ENCODE results near the gene CNNM4.

DNA sequence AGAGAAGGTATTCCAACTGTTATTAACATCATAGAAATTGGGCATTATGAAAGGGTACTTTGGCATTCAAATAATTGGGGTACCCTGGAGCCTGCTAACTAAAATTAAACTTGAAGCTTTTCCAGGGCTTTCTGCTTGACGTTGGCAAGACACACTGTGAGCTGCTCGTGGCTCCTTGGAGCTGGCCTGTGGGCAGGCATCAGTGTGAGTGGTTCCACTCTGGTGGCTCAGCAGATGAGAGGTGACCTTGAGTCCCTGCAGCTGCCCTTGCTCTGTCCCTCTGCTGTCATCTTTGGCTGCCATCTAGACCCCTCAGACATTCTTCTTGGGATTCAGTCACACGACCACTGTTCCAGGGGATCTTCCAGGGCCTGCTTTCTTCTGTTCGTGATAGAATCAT lies 62.1 kb downstream of the CNNM4 start:
- TF ChIP-seq, protein P1, sequence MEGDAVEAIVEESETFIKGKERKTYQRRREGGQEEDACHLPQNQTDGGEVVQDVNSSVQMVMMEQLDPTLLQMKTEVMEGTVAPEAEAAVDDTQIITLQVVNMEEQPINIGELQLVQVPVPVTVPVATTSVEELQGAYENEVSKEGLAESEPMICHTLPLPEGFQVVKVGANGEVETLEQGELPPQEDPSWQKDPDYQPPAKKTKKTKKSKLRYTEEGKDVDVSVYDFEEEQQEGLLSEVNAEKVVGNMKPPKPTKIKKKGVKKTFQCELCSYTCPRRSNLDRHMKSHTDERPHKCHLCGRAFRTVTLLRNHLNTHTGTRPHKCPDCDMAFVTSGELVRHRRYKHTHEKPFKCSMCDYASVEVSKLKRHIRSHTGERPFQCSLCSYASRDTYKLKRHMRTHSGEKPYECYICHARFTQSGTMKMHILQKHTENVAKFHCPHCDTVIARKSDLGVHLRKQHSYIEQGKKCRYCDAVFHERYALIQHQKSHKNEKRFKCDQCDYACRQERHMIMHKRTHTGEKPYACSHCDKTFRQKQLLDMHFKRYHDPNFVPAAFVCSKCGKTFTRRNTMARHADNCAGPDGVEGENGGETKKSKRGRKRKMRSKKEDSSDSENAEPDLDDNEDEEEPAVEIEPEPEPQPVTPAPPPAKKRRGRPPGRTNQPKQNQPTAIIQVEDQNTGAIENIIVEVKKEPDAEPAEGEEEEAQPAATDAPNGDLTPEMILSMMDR (conservative IDR thresholded peaks at IDR 0.05; ENCODE audit: low read depth, low read length), result no peak
- no peak for TF ChIP-seq POLR2A (IDR thresholded peaks at IDR 0.05; ENCODE audit: low read depth, low read length)
- no peak for TF ChIP-seq RCOR1 (IDR thresholded peaks at IDR 0.05; ENCODE audit: insufficient replicate concordance, low read length)
- TF ChIP-seq ELK1 (IDR thresholded peaks at IDR 0.05; ENCODE audit: borderline replicate concordance, low read depth, low read length), result no peak
- TF ChIP-seq MAZ (IDR thresholded peaks at IDR 0.05; ENCODE audit: borderline replicate concordance, low read depth, low read length), result no peak
- TF ChIP-seq BHLHE40 (IDR thresholded peaks at IDR 0.05; ENCODE audit: low read depth, low read length), result no peak
- no peak for TF ChIP-seq SMC3 (IDR thresholded peaks at IDR 0.05; ENCODE audit: low read depth, low read length)
- TF ChIP-seq MXI1 (IDR thresholded peaks at IDR 0.05; ENCODE audit: borderline replicate concordance, low read depth, low read length), result no peak
